ENCODE data around the gene PHLDB2. TPM values are rescaled to one million over a fixed set of nuclear protein-coding genes. Genes with fewer than 3 reads are reported as not detected.

The PHLDB2 gene
- total RNA-seq, 2 experiments from 2014 or later, result 5.8 to 6.0 TPM

DNA sequence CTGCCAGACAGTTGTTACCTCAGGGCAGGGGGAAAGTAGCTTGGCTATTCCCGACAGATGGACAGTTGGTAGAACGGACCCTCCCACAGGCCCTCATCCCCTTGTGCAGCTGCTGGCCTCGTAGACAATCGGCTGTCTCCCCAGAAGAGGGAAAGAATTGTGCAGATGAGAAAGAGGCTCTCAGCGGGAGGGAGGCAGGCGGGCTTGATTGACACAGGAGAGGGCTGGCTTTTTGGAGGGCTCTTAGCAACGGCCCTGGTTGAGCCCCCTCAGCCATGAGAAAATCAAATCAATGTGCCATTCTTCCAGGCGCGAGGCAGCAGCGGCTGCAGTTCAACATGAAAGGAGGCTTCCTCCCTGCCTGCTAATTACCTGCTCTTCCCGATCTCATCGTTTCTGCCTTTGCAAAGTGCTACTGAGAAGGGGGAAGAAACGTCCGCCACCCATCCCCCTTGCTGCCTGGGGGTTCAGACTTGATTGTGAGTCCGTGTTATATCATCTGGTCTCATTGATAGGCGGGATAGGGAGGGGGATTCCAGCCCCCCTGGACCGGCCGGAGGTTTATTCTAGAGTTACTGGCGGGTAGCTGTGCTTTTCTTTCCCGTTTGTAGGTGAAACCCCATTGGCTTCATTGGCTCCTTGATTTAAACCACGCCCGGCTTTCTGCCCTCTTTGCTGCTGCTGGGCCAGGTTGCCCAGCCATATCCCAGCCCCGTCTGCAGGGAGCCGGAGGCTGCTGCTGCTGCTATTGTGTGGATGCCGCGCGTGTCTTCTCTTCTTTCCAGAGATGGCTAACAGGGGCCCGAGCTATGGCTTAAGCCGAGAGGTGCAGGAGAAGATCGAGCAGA is 139.8 kb downstream of the PHLDB2 start, which contains the start of gene TAGLN3:
Gene TAGLN3 (plus strand): TSS at position 287 of the 848 bp plus-strand sequence. CDS start 501 bp downstream, at position 788.
- intact Hi-C loops (cut with DNase I, micrococcal nuclease), result no loop called here
- TF ChIP-seq, protein P1, sequence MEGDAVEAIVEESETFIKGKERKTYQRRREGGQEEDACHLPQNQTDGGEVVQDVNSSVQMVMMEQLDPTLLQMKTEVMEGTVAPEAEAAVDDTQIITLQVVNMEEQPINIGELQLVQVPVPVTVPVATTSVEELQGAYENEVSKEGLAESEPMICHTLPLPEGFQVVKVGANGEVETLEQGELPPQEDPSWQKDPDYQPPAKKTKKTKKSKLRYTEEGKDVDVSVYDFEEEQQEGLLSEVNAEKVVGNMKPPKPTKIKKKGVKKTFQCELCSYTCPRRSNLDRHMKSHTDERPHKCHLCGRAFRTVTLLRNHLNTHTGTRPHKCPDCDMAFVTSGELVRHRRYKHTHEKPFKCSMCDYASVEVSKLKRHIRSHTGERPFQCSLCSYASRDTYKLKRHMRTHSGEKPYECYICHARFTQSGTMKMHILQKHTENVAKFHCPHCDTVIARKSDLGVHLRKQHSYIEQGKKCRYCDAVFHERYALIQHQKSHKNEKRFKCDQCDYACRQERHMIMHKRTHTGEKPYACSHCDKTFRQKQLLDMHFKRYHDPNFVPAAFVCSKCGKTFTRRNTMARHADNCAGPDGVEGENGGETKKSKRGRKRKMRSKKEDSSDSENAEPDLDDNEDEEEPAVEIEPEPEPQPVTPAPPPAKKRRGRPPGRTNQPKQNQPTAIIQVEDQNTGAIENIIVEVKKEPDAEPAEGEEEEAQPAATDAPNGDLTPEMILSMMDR (IDR thresholded peaks at IDR 0.05), result no peak
- no peak within 1 kb of the TSS for H3K27ac Mint-ChIP-seq
- H3K27me3 ChIP-seq (ENCODE audit: control insufficient read depth in 1 of 2, insufficient read depth in 2 of 2, low read length in 2 of 2), result peaks cover 0 to 3% of the 10 kb centered on the region in 2 experiments
- H3K36me3 Mint-ChIP-seq (ENCODE audit: low read depth), result peaks cover 16% of the 10 kb centered on the region
- no peaks in the 10 kb centered on the region for H3K9me3 Mint-ChIP-seq
- ATAC-seq (ENCODE audit: poor library complexity) (peak; percentile 72), DNase-seq (peak in 1 of 14 experiments; percentile 14)
- CTCF ChIA-PET, result interaction anchor here (1.4 kb wide), 2 partner anchors 9 to 10 kb away, joined by 4 read pairs; no protein-coding TSS in a partner anchor
- no peak within 1 kb of the TSS for H3K27ac ChIP-seq (ENCODE audit: low read depth in 1 of 2, low read length in 2 of 2)
- no peaks in the 10 kb centered on the region for H3K27me3 Mint-ChIP-seq
- peak within 1 kb of the TSS; percentile 88 for H3K4me3 Mint-ChIP-seq
- H3K9me3 ChIP-seq (ENCODE audit: control insufficient read depth in 1 of 2, insufficient read depth in 1 of 2, low read length in 2 of 2), result no peaks in the 10 kb centered on the region
- peak within 1 kb of the TSS; percentile 42 for H3K4me3 ChIP-seq (ENCODE audit: low read length)
- no peaks in the 10 kb centered on the region for H3K36me3 ChIP-seq (ENCODE audit: insufficient read depth, low read length)
- H3K4me1 Mint-ChIP-seq (ENCODE audit: low read depth), result peaks cover 42% of the 10 kb centered on the region
- POLR2A ChIA-PET, result interaction anchor here (0.5 to 1.8 kb wide), 3 partner anchors 9 to 20 kb away, joined by 3 to 11 read pairs (median 4); partner anchors contain the start of gene ABHD10
- H3K4me1 ChIP-seq (ENCODE audit: insufficient read depth, low read length), result peaks cover 29% of the 10 kb centered on the region

DNA sequence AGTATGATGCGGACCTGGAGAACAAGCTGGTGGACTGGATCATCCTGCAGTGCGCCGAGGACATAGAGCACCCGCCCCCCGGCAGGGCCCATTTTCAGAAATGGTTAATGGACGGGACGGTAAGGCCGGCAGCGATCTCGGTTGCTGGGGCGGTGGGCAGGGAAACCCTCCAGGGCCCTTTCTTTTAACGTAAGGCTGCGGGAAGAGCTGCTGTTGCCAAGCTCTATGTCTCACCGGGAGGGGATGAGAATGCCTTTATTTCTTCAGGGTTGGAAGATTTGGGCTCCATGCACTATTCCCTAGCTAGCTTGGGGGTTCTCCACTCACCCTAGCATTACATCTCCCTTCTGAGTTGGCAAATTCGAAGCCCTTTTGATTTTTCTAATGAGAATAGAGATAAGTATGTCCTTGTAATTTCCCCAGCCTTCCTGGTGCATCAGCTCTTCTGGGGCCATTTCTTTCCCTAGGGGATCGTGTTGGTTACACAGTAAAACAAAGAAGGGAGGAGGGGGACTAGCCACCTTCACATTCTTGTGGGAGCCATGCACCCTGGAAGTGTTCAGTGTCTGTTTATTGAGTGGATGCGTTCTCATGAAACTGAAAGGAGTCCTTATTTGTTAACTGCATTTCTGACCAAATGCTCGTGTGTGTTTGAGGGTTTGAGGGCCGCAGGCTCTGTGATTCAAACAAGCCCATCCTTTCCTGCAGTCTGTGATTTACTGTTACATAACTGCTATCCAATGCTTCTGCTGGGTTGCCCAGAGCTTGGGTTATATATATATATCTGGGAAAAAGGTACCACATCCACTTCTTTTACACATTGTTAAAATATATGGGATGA is 140.6 kb downstream of the PHLDB2 start:
- Histone ChIP-seq H3K9me3 (ENCODE audit: control insufficient read depth in 1 of 2, insufficient read depth in 1 of 2, low read length in 2 of 2) (no peaks in the 10 kb centered on the region), H3K27ac (ENCODE audit: low read depth in 1 of 2, low read length in 2 of 2) (no peak overlapping the region), H3K27me3 (ENCODE audit: control insufficient read depth in 1 of 2, insufficient read depth in 2 of 2, low read length in 2 of 2) (peaks cover 0 to 3% of the 10 kb centered on the region in 2 experiments), H3K36me3 (ENCODE audit: insufficient read depth, low read length) (no peaks in the 10 kb centered on the region), H3K4me1 (ENCODE audit: insufficient read depth, low read length) (peaks cover 29% of the 10 kb centered on the region), H3K4me3 (ENCODE audit: low read length) (peak overlapping the region; percentile 42)
- no peaks in the 10 kb centered on the region for H3K9me3 Mint-ChIP-seq
- H3K27ac Mint-ChIP-seq, result no peak overlapping the region
- peak overlapping the region; percentile 88 for H3K4me3 Mint-ChIP-seq
- DNase-seq (no peak), ATAC-seq (ENCODE audit: poor library complexity) (no peak)
- ChIA-PET CTCF (interaction anchor here (1.1 to 2.6 kb wide), 2 partner anchors 14 to 44 kb away, joined by 3 to 10 read pairs; no protein-coding TSS in a partner anchor), POLR2A (interaction anchor here (0.5 to 1.8 kb wide), 5 partner anchors 10 to 21 kb away, joined by 3 to 11 read pairs (median 3); partner anchors contain the start of gene ABHD10)
- peaks cover 8% of the 10 kb centered on the region for H3K36me3 Mint-ChIP-seq (ENCODE audit: low read depth)
- intact Hi-C loops (cut with DNase I, micrococcal nuclease), result no loop called here
- TF ChIP-seq, protein P1 (IDR thresholded peaks at IDR 0.05), result no peak
- H3K4me1 Mint-ChIP-seq (ENCODE audit: low read depth), result peaks cover 48% of the 10 kb centered on the region
- H3K27me3 Mint-ChIP-seq, result no peaks in the 10 kb centered on the region

DNA sequence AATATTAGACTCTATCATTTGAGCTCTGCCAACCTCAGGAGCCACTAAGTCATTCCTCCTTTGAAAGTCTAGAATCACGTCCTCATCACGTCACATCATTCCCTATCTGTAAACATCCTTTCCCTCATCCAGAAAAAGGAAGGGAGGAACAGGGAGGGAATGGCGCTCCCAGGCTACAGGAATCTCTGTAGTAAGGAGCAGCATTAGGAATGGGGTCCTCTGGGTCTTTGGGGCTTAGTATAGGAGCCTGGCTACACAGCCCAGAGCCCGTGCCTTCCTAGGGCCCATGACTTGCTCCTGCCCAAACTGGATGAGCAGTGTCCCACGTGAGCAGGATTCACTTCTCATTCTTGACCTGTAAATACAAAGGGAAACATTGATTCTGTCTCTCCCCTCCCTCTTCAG is 141.3 kb downstream of the PHLDB2 start:
- no peak overlapping the region for H3K27ac Mint-ChIP-seq
- Histone ChIP-seq H3K27me3 (ENCODE audit: control insufficient read depth in 1 of 2, insufficient read depth in 2 of 2, low read length in 2 of 2) (peaks cover 0 to 3% of the 10 kb centered on the region in 2 experiments), H3K4me1 (ENCODE audit: insufficient read depth, low read length) (peaks cover 29% of the 10 kb centered on the region), H3K36me3 (ENCODE audit: insufficient read depth, low read length) (no peaks in the 10 kb centered on the region), H3K27ac (ENCODE audit: low read depth in 1 of 2, low read length in 2 of 2) (no peak overlapping the region), H3K9me3 (ENCODE audit: control insufficient read depth in 1 of 2, insufficient read depth in 1 of 2, low read length in 2 of 2) (no peaks in the 10 kb centered on the region), H3K4me3 (ENCODE audit: low read length) (no peak overlapping the region)
- peaks cover 1% of the 10 kb centered on the region for H3K36me3 Mint-ChIP-seq (ENCODE audit: low read depth)
- DNase-seq (no peak), ATAC-seq (ENCODE audit: poor library complexity) (no peak)
- no peak overlapping the region for H3K4me3 Mint-ChIP-seq
- POLR2A ChIA-PET, result interaction anchor here (1.1 to 4.5 kb wide), 2 partner anchors 11 to 21 kb away, joined by 3 to 19 read pairs; partner anchors contain the start of gene ABHD10
- CTCF ChIA-PET, result interaction anchor here (1.1 to 2.6 kb wide), 2 partner anchors 14 to 43 kb away, joined by 3 to 10 read pairs; no protein-coding TSS in a partner anchor
- no peaks in the 10 kb centered on the region for H3K27me3 Mint-ChIP-seq
- intact Hi-C loops (cut with DNase I, micrococcal nuclease), result no loop called here
- no peaks in the 10 kb centered on the region for H3K9me3 Mint-ChIP-seq
- TF ChIP-seq, protein P1 (IDR thresholded peaks at IDR 0.05), result no peak
- H3K4me1 Mint-ChIP-seq (ENCODE audit: low read depth), result peaks cover 48% of the 10 kb centered on the region
